NCI-H345 treated with DMSO at 0.1 percent for 48 hours (cell line): ENCODE results near the gene AADACL2.
"Not testable (repeated sequence)": the region's sequence is repeated elsewhere in the genome, so short reads cannot be mapped to it uniquely, and the experiment has no call there.

Experiments
- DNase-seq: peaks from one replicate; lab custom pipeline; 2025; ENCODE audit not compliant: unreplicated experiment; lab: John Stamatoyannopoulos, UW

AADACL2 gene

DNA sequence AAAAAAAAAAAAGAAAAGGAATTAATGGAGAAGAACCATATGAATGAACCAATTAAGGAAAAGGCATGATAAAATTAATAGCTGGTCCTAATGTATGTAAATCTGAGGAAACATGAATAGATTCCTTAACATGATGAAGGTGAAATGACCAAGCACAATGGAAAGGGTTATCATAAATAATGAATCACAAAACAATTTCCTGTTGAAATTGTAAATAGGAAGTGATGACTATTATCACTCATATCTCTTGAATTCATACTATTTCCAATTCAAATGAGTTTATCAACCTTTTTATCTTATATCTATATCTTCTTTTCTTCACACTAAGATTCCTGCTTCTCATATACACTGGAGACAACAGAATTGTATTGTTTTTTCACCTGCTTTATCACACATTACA is 32.0 kb downstream of the AADACL2 start:
- no peak for DNase-seq

GRCh38 chr3:151766454-151766853 is 32.7 kb downstream of the AADACL2 start:
- DNase-seq: no peak

GRCh38 chr3:151768393-151768930 is 34.7 kb downstream of the AADACL2 start:
- no peak for DNase-seq

GRCh38 chr3:151769175-151769574 is 35.4 kb downstream of the AADACL2 start:
- no peak for DNase-seq

DNA sequence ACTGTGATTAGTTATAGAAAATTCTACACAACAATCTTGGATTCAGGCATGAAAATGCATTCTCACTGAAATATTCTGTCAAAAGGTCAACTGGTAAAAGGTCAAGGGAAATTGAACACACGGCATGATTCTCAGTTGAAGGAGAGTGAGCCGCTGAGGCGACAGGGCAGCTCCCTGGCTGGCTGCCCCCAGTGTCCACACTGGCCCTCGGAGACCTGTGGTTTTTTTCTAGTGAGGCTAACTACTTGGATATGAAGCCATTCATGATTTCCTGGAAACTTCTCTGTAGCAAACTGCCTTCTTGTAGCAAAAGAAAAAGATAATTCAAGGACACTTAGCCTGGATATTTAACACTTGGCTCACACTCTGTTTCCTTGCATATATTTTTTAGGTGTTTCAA is 37.2 kb downstream of the AADACL2 start:
- no peak for DNase-seq

GRCh38 chr3:151772825-151773480 is 39.2 kb downstream of the AADACL2 start:
- DNase-seq: no peak

GRCh38 chr3:151774235-151774634 is 40.5 kb downstream of the AADACL2 start:
- no peak for DNase-seq

DNA sequence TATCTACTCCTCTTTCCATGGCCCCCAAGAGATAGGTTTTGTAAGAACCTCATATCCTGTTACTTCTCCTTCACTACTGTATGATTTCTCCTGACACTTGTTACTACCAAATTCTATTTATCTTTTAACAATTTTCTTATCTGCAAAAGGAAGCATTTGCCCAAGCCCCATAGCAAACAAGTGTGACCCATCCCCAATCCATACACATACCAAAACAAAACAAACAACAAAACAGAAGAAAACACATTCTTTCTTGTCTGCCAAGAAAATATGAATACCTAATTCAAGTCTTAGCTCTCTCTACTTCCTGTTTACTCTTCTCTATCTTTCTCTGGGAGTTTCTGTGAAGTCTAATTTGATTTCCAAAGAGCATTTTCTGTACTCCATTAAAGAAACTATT is 41.2 kb downstream of the AADACL2 start:
- no peak for DNase-seq

DNA sequence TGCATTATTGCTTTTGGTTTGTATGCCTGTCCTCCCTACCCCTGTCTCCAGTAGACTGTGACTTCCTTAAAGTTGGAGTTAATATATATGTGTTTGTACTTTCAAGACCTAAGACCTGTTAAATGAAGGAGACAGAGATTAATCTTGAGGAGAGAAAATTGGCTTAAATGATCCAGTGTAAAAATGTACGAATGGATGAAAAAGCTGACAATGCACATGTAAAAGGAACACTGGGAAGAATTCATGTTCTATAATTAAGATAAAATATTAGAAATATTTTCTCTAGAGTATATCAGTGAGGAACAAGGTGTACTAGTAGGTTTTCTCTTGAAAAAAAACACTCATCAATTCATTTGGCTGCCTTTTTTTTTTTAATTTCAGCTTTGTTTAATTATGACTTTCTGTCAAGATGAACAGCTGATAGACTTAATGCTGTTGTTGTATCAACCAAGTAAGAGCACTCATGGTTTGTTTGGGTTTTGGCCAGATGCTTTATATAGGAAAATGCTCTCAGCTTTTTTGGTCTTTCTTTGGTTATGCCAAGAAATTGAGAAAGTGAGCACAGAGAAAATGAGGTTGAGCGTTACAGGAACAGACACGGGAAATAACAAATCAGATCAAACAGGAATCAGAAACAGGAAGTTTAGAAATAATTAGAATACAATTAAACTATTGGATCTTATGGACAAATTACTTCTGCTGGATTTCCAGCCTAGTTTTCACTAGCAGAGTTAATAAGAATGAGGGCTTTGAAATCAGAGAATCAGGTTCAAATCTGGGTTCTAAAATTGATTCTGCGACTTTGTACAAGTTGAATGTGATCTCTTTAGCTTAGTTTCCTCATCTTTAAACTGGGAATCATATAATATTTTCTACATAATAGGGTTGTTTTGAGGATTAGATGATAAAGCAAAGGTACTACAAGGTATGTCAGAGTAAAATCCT is 41.9 kb downstream of the AADACL2 start:
- DNase-seq: no peak

- no peak for DNase-seq
Measured at GRCh38 chr3:151776259-151776740, 42.6 kb downstream of the AADACL2 start.

DNA sequence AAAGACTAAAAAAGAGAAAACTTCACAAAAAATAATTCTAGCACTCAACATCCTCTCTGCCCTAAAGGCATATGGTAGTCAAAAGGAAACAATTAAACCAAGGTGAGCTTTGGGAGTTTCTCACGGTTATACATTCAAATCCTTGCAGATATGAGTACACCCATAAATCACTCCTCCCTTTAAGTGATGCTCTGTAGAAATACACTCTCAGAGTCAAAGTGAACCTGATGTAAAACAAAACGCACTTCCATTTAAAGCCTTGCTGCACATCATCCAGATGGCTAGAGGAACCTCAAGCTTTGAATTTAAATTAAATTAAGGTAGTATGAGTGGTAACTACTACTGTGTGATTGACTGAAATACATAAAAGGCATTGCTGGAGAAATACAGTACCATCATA is 44.2 kb downstream of the AADACL2 start:
- DNase-seq: no peak

DNA sequence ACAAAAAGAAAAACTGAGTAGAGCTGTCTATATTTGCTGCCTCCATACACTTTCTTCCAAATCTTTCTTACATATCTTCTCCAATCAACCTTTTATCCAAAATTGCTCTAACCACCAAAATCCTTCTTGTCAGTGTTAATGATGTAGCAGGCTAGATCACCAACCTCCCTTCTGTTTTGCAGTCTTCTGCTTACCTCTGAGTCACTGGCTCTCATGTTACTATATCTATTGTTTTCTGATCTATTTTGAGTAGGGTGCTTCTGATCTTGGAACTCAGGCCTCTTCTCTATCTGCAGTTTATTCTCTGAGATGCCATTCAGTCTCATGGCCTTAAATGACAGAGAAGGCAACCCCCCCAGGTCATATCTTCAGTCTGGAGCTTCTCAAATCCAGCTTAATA is 53.9 kb downstream of the AADACL2 start:
- no peak for DNase-seq

GRCh38 chr3:151788401-151788800 is 54.7 kb downstream of the AADACL2 start:
- DNase-seq: no peak

GRCh38 chr3:151789853-151790463 is 56.2 kb downstream of the AADACL2 start:
- DNase-seq: no peak

DNA sequence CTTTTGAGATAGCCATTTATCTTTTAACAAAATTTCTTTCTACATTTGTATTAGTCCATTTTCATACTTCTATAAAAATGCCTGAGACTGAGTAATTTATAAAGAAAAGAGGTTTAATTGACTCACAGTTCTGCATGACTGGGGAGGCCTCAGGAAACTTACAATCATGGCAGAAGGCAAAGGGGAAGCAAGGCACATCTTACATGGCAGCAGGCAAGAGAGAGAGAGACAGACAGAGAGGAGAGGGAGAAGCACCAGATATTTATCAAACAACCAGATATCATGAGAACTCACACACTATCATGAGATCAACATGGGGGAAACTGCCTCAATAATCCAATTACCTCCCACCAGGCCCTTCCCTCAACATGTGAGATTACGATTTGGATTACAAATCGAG is 57.0 kb downstream of the AADACL2 start:
- DNase-seq: not testable (repeated sequence)

GRCh38 chr3:151792411-151792810 is 58.7 kb downstream of the AADACL2 start:
- no peak for DNase-seq

GRCh38 chr3:151793636-151794035 is 59.9 kb downstream of the AADACL2 start:
- no peak for DNase-seq

- no peak for DNase-seq
Measured at GRCh38 chr3:151794080-151794479, 60.4 kb downstream of the AADACL2 start.

DNA sequence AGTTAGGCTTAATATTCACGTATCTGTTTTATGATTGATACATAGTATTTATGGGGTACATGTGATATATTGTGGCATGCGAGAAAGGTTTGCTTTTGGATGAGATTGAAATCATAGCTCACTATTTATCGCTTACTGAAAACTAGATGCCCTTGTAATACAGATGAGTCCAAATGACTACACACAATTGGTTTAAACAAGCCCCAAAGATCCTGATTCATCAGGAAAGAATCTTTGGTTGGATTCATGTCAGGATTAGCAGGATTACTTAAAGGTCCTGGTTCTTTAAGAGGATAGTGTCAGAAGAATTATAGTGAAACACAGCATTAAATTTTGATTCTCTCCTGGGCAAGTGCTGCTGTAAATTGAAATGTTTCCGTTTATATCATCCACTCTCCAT is 61.5 kb downstream of the AADACL2 start:
- no peak for DNase-seq

DNA sequence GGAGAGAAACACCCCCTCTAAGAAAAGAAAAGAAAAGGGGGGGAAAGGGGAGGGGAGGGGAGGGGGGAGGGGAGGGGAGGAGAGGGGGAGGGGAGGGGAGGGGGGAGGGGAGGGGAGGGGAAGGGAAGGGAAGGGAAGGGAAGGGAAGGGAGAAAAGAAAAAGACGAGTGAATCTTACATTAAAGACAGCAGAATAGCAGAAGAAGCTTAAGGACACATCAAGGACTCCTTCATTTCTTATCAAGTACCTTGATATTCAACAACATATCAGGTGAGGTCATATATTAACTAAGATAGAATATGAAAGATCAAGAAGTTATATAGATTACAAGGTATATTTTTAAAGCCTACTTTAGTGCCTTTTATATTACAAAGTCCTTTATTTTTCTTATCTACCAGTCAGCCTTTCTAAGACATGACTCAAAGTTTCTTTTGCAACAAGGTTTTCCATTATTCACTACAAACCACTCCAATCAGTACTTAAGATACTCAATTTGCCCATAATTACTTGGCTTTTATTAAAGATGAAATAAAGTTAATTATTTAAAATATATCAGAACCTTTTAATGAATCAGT is 62.5 kb downstream of the AADACL2 start:
- DNase-seq: no peak

GRCh38 chr3:151798466-151798865 is 64.7 kb downstream of the AADACL2 start:
- DNase-seq: no peak
